Peyer's patch (tissue), 4 donors: ENCODE measurements around the gene PIP4P1. TPM values are rescaled to one million over a fixed set of nuclear protein-coding genes. Genes with fewer than 3 reads are reported as not detected.
"Not testable (repeated sequence)": the region's sequence is repeated elsewhere in the genome, so short reads cannot be mapped to it uniquely, and the experiment has no call there.

Experiments
- DNase-seq, 3 donors: peaks; one replicate each; pipeline ENCODE4 v3.0.0-alpha.2; 2017 to 2019
- H3K27ac ChIP-seq, 4 donors: fragments of 200-600 bp; sonication (generic); one replicate each; pipeline ENCODE4 v1.5.1; 2016 to 2019
- H3K27me3 ChIP-seq, 2 donors: fragments of 200-600 bp; sonication (generic); one replicate each; pipeline ENCODE4 v1.5.1; 2019
- H3K36me3 ChIP-seq, 3 donors: fragments of 200-600 bp; sonication (generic); one replicate each; pipeline ENCODE4 v1.5.1; 2016 to 2019
- H3K4me1 ChIP-seq, 4 donors: fragments of 200-600 bp; sonication (generic); one replicate each; pipeline ENCODE4 v1.5.1; 2016 to 2019
- H3K4me3 ChIP-seq, 4 donors: fragments of 200-600 bp; sonication (generic); 1 replicate in 3 of 4; 2 replicates in 1 of 4; pipeline ENCODE4 v1.5.1; 2016 to 2019; ENCODE audit warnings: mild to moderate bottlenecking in 1 of 4
- H3K9me3 ChIP-seq, 4 donors: fragments of 200-600 bp; sonication (generic); one replicate each; pipeline ENCODE4 v1.5.1; 2016 to 2019; ENCODE audit warnings: mild to moderate bottlenecking in 1 of 4
- CTCF ChIP-seq, 6 experiments: fragments of 450-650 bp in 4 of 6; fragments of 200-600 bp in 2 of 6; sonication (generic) in 1 of 6; IDR thresholded peaks; one replicate each; pipeline ENCODE4 v1.5.1; 2017 to 2019; ENCODE audit warnings: antibody characterized with exemption in 6 of 6, mild to moderate bottlenecking in 3 of 6, moderate library complexity in 1 of 6
- POLR2A ChIP-seq, 2 donors: fragments of 450-650 bp; IDR thresholded peaks; one replicate each; pipeline ENCODE4 v1.5.1; 2017; ENCODE audit warnings: antibody characterized with exemption in 2 of 2, mild to moderate bottlenecking in 2 of 2, moderate library complexity in 2 of 2
- total RNA-seq, 4 donors: library from RNA; depleted of rRNA; stranded (reverse); fragments of >200 nt; gene quantifications; one replicate each; pipeline ENCODE4 v1.1.0, GENCODE V29; 2016

Gene PIP4P1
- total RNA-seq, 4 donors from 2014 or later = 22.3 to 60.9 (median 31.1) TPM

GRCh38 chr14:20454516-20455354 lies 6.5 kb downstream of the PIP4P1 start, which contains the start of the genes APEX1 and OSGEP:
TSS of gene APEX1 (plus strand) at chr14:20455226. CDS start at chr14:20455646, 420 bp downstream.
TSS of gene OSGEP (minus strand) at chr14:20454812. CDS start at chr14:20454683, 129 bp downstream.
- peak within 1 kb of the TSS; percentile 83 to 97 (median 88) for H3K27ac ChIP-seq
- peak; percentile 98 to 99 (median 99) for DNase-seq
- peaks cover 0 to 57% (median 0%) of the 10 kb centered on the region in 3 donors for H3K36me3 ChIP-seq
- H3K27me3 ChIP-seq = no peaks in the 10 kb centered on the region
- H3K4me3 ChIP-seq = peak within 1 kb of the TSS; percentile 49 to 89 (median 72)
- H3K9me3 ChIP-seq = no peaks in the 10 kb centered on the region
- peak in 3 of 6 experiments; percentile 10 to 27 (median 10) for TF ChIP-seq CTCF (IDR thresholded peaks at IDR 0.05)
- TF ChIP-seq POLR2A (IDR thresholded peaks at IDR 0.05) = peak; percentile 58 to 92
- H3K4me1 ChIP-seq = peaks cover 0 to 49% (median 13%) of the 10 kb centered on the region in 4 donors

DNA sequence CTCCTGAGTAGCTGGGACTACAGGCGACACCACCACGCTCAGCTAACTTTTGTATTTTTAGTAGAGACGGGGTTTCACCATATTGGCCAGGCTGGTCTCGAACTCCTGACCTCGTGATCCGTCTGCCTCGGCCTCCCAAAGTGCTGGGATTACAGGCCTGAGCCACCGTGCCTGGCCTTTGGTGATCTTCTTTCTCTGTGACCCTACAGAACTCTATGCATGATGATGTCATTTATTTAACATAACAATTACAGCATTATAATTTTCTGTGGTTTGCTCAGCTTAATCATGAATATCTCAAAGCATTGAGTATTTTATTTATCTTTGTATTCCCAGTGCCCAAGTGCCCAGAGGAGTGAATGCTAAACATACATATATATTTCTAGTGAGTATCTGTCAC lies 8.4 kb downstream of the PIP4P1 start:
- not testable (repeated sequence) for H3K27ac ChIP-seq, H3K9me3 ChIP-seq, DNase-seq, H3K4me3 ChIP-seq, H3K27me3 ChIP-seq
- H3K4me1 ChIP-seq = peaks cover 0 to 30% (median 11%) of the 10 kb centered on the region in 4 donors
- H3K36me3 ChIP-seq = peaks cover 0 to 59% (median 0%) of the 10 kb centered on the region in 3 donors

- peaks cover 0 to 66% (median 0%) of the 10 kb centered on the region in 3 donors for H3K36me3 ChIP-seq
- no peak overlapping the region for H3K27ac ChIP-seq
- H3K4me3 ChIP-seq = no peak overlapping the region
- no peaks in the 10 kb centered on the region for H3K9me3 ChIP-seq
- TF ChIP-seq CTCF (IDR thresholded peaks at IDR 0.05) (no peak), POLR2A (IDR thresholded peaks at IDR 0.05) (no peak)
- no peak for DNase-seq
- H3K4me1 ChIP-seq = no peaks in the 10 kb centered on the region
- H3K27me3 ChIP-seq = no peaks in the 10 kb centered on the region
These were observed 14.3 kb downstream of the PIP4P1 start for GRCh38 chr14:20446889-20447288.

GRCh38 chr14:20443650-20444049 lies 17.6 kb downstream of the PIP4P1 start:
- not testable (repeated sequence) for H3K4me3 ChIP-seq, H3K9me3 ChIP-seq, H3K27me3 ChIP-seq, H3K4me1 ChIP-seq, DNase-seq, H3K27ac ChIP-seq
- peaks cover 0 to 34% (median 0%) of the 10 kb centered on the region in 3 donors for H3K36me3 ChIP-seq

DNA sequence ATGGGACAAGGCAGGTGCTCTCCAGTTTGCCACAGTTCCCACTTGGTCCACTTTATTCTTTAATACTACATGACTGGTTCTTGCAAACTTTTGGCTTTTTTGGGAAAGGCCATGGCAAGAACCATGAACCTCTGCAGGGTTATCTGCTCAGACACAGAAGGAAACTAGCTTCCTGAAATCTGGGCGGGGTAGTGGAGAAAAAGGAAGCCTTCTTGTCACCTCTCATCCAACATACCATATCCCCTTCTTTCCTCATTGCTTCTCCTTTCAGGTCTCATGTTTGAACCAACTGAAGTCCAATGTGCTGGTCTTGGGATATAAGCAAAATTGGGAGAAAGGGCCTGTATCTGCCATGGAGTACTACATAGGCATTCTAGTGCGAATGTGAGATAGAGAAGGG lies 19.8 kb downstream of the PIP4P1 start:
- Histone ChIP-seq H3K4me1 (no peaks in the 10 kb centered on the region), H3K27ac (peak overlapping the region in 1 of 4 donors; percentile 46), H3K4me3 (no peak overlapping the region), H3K9me3 (no peaks in the 10 kb centered on the region), H3K36me3 (peaks cover 0 to 12% (median 0%) of the 10 kb centered on the region in 3 donors), H3K27me3 (no peaks in the 10 kb centered on the region)
- no peak for TF ChIP-seq POLR2A (IDR thresholded peaks at IDR 0.05)
- TF ChIP-seq CTCF (IDR thresholded peaks at IDR 0.05) = no peak
- no peak for DNase-seq

DNA sequence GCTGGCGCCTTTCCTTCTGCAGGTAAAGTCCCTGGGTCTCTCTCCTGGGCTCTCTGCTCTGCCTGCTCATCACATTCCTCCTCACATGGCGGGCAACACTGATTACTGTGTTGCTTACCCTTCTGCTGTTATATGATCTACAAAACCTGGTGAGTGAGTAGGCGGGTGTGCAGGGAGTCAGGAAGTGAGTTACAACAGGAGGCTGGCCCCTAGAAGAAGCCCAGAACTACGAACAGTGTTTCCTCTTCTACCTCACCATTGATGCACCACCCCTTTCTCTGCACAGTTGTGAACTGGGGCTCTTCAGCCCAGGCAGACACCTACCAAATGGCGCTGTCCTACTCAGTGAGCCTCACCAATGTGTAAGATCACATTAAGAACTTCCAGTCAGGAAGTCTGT lies 20.4 kb downstream of the PIP4P1 start:
- H3K4me3 ChIP-seq = no peak overlapping the region
- H3K4me1 ChIP-seq = no peaks in the 10 kb centered on the region
- H3K36me3 ChIP-seq = peaks cover 0 to 7% (median 0%) of the 10 kb centered on the region in 3 donors
- H3K27ac ChIP-seq = peak overlapping the region in 1 of 4 donors; percentile 46
- peak in 1 of 3 donors; percentile 27 for DNase-seq
- H3K27me3 ChIP-seq = no peaks in the 10 kb centered on the region
- TF ChIP-seq POLR2A (IDR thresholded peaks at IDR 0.05) = no peak
- TF ChIP-seq CTCF (IDR thresholded peaks at IDR 0.05) = no peak
- no peaks in the 10 kb centered on the region for H3K9me3 ChIP-seq
